BE2C (cell line): ENCODE results near the gene ANKRD44.

Source experiments
- DNase-seq: peaks from one replicate; pipeline ENCODE4 v3.0.0-alpha.2; 2020
- H3K27me3 ChIP-seq: fragments of 250-450 bp; sonication (Bioruptor Pico); 2 replicates; pipeline ENCODE4 v1.5.1; 2020; ENCODE audit warnings: mild to moderate bottlenecking
- H3K36me3 ChIP-seq: fragments of 250-450 bp; sonication (Bioruptor Pico); 2 replicates; pipeline ENCODE4 v1.5.1; 2020; ENCODE audit warnings: mild to moderate bottlenecking
- H3K4me1 ChIP-seq: fragments of 250-450 bp; sonication (Bioruptor Pico); 2 replicates; pipeline ENCODE4 v1.5.1; 2020
- H3K4me3 ChIP-seq: 2 replicates; pipeline ENCODE4 v1.5.1; 2011; ENCODE audit warnings: low read depth, low read length
- H3K9me3 ChIP-seq: fragments of 250-450 bp; sonication (Bioruptor Pico); 2 replicates; pipeline ENCODE4 v1.5.1; 2020
- TF ChIP-seq, protein P1 (sequence below): IDR thresholded peaks from 2 replicates; pipeline ENCODE4 v1.5.1; 2012; ENCODE audit warnings: mild to moderate bottlenecking, low read depth, low read length

Gene ANKRD44

GRCh38 chr2:196995757-196996314 lies 314.7 kb downstream of the ANKRD44 start:
- Histone ChIP-seq H3K27me3 (no peaks in the 10 kb centered on the region), H3K9me3 (no peaks in the 10 kb centered on the region), H3K4me3 (no peak overlapping the region), H3K36me3 (no peaks in the 10 kb centered on the region), H3K4me1 (peaks cover 4% of the 10 kb centered on the region)
- TF ChIP-seq, protein P1, sequence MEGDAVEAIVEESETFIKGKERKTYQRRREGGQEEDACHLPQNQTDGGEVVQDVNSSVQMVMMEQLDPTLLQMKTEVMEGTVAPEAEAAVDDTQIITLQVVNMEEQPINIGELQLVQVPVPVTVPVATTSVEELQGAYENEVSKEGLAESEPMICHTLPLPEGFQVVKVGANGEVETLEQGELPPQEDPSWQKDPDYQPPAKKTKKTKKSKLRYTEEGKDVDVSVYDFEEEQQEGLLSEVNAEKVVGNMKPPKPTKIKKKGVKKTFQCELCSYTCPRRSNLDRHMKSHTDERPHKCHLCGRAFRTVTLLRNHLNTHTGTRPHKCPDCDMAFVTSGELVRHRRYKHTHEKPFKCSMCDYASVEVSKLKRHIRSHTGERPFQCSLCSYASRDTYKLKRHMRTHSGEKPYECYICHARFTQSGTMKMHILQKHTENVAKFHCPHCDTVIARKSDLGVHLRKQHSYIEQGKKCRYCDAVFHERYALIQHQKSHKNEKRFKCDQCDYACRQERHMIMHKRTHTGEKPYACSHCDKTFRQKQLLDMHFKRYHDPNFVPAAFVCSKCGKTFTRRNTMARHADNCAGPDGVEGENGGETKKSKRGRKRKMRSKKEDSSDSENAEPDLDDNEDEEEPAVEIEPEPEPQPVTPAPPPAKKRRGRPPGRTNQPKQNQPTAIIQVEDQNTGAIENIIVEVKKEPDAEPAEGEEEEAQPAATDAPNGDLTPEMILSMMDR, result no peak
- DNase-seq, result peak; percentile 28

DNA sequence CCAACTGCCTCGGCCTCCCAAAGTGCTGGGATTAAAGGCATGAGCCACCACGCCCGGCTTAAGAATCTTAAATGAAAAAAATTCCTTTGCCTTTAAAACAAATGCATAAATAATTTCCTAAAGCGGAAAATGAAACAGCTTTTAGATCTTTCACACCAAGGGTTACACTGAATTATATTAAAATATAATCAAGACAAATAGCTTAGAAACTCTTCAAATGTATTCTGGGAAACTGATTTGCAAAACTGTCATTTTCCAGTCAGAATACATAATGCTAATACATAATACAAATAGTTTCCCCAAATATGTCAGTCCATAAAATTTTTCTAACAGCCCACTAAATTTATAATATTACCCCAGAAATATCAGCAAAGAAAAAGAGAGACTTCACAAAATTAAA lies 315.8 kb downstream of the ANKRD44 start:
- DNase-seq, result no peak
- Histone ChIP-seq H3K36me3 (no peaks in the 10 kb centered on the region), H3K27me3 (no peaks in the 10 kb centered on the region), H3K9me3 (no peaks in the 10 kb centered on the region), H3K4me1 (peaks cover 4% of the 10 kb centered on the region), H3K4me3 (no peak overlapping the region)
- TF ChIP-seq, protein P1, result no peak

DNA sequence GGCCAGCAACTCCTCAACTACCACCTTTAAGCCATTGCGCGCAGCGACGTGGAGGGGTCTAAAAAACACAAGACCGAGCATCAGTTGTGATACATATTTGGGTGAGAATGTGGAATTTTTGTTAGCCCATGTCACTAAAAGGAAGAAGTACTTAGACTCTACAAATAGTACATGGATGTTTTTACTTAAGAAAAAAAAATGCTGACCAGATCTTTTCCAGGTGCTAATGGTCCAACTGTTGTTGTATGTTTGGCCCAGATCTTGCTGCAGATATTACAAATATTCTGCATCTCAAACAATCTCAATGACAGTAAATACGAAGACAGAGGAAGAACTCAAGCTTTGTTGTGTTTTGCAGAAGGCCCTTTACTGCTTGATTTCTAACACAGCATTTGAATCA lies 317.0 kb downstream of the ANKRD44 start:
- TF ChIP-seq, protein P1, result no peak
- Histone ChIP-seq H3K4me1 (peaks cover 5% of the 10 kb centered on the region), H3K9me3 (no peaks in the 10 kb centered on the region), H3K27me3 (no peaks in the 10 kb centered on the region), H3K36me3 (no peaks in the 10 kb centered on the region), H3K4me3 (no peak overlapping the region)
- no peak for DNase-seq

DNA sequence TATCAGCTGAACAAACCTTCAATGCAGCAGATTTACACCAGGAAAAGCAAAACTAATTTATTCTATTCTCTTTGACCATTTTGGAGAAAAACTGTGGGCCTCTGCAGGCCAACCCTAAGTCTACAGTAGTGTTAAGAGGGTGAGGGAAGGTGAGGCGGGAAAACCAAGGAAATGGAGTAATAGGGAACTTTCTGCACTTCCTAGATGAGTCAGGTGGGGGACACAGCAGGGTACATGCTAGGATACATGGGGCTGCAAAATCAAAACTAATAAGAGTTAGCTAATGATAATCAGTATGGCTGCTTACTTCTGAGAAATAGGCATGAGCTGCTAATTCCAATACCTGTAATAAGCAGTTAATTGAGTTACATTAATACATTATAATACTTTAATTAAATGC lies 318.1 kb downstream of the ANKRD44 start:
- Histone ChIP-seq H3K27me3 (no peaks in the 10 kb centered on the region), H3K36me3 (no peaks in the 10 kb centered on the region), H3K4me1 (peaks cover 13% of the 10 kb centered on the region), H3K9me3 (no peaks in the 10 kb centered on the region), H3K4me3 (no peak overlapping the region)
- no peak for DNase-seq
- TF ChIP-seq, protein P1, result no peak

GRCh38 chr2:196990788-196991461 lies 319.7 kb downstream of the ANKRD44 start:
- TF ChIP-seq, protein P1, result no peak
- no peaks in the 10 kb centered on the region for H3K27me3 ChIP-seq
- H3K4me1 ChIP-seq, result peaks cover 11% of the 10 kb centered on the region
- DNase-seq, result peak; percentile 27
- no peaks in the 10 kb centered on the region for H3K9me3 ChIP-seq
- H3K4me3 ChIP-seq, result no peak overlapping the region
- H3K36me3 ChIP-seq, result no peaks in the 10 kb centered on the region

GRCh38 chr2:196990092-196990491 lies 320.5 kb downstream of the ANKRD44 start:
- Histone ChIP-seq H3K4me3 (no peak overlapping the region), H3K4me1 (peaks cover 11% of the 10 kb centered on the region), H3K27me3 (no peaks in the 10 kb centered on the region), H3K9me3 (no peaks in the 10 kb centered on the region), H3K36me3 (no peaks in the 10 kb centered on the region)
- TF ChIP-seq, protein P1, result no peak
- DNase-seq, result no peak
